Ovary (tissue), 3 donors: Measurements from ENCODE around the gene UGT1A4.

ENCODE experiments used
- CTCF ChIP-seq, 3 donors: fragments of 450-650 bp in 2 of 3; fragments of 200-600 bp in 1 of 3; IDR thresholded peaks; one replicate each; pipeline versions ENCODE4 v1.5.1 to v1.8.0; 2016 to 2022; ENCODE audit warnings: antibody characterized with exemption in 3 of 3, mild to moderate bottlenecking in 1 of 3
- EP300 ChIP-seq: sonication (generic); formaldehyde crosslinking; IDR thresholded peaks from one replicate; pipeline ENCODE4 v1.6.1; 2017; ENCODE audit warnings: antibody characterized with exemption
- POLR2A ChIP-seq: fragments of 450-650 bp; IDR thresholded peaks from one replicate; pipeline ENCODE4 v1.6.1; 2017; ENCODE audit warnings: antibody characterized with exemption, mild to moderate bottlenecking, moderate library complexity
- donor health status: DM: no; HTN: no; CAD: no.

- TF ChIP-seq EP300 (no peak), CTCF (IDR thresholded peaks at IDR 0.05) (no peak), POLR2A (no peak)
Observed at GRCh38 chr2:233702238-233702637, 16.3 kb upstream of the UGT1A4 start.
